K562 (cell line): Measurements from ENCODE around the gene MACROH2A2. TPM values are rescaled to one million over a fixed set of nuclear protein-coding genes. Genes with fewer than 3 reads are reported as not detected.

Source experiments
- ATAC-seq: fragments of 200-7000 bp; cut with Tn5 transposase; 3 replicates; pipeline ENCODE4 v1.9.1; 2020; ENCODE audit warnings: moderate library complexity
- BruUV-seq: library from RNA; stranded (reverse); fragments of 400-500 nt; replicated peaks from 2 replicates; lab custom pipeline; 2021; lab: Mats Ljungman, UMichigan
- CTCF ChIA-PET: fragments of 300-600 bp; formaldehyde crosslinking; extraction: SDS; loops from one replicate; lab custom pipeline; 2021; ENCODE audit warnings: low intra/inter-chr PET ratio; lab: Yijun Ruan, JAX
- POLR2A ChIA-PET: fragments of 300-600, 350-650 bp; sonication (Branson Sonifier 250); formaldehyde crosslinking; extraction: SDS; loops from one replicate; lab custom pipeline; 2021; ENCODE audit warnings: antibody characterized with exemption, inconsistent platforms; lab: Yijun Ruan, JAX
- DNase-seq, 4 experiments: peaks; one replicate each; pipeline versions ENCODE4 v3.0.0 to v3.0.0-alpha.2; 2011 to 2018; ENCODE audit warnings: low spot score in 3 of 4, mixed read lengths in 3 of 4; ENCODE audit errors: extremely low read depth in 1 of 4
- FAIRE-seq: peaks from 2 replicates; lab custom pipeline; 2011; peaks lifted over from hg19 to GRCh38; lab: Jason Lieb, UNC
- H2AFZ ChIP-seq: 2 replicates; pipeline ENCODE4 v1.6.0; 2011; ENCODE audit warnings: low read depth, low read length, control low read depth, inconsistent platforms
- H3K27ac ChIP-seq: fragments of 200-600 bp; 3 replicates; pipeline ENCODE4 v1.8.0; 2011; ENCODE audit warnings: low read depth, mild to moderate bottlenecking, control low read depth, inconsistent platforms, low read length, moderate library complexity, mixed read lengths; ENCODE audit errors: extremely low read depth
- H3K27me3 ChIP-seq, 2 experiments: fragments of 300-600 bp in 1 of 2; 2 replicates in 1 of 2; 3 replicates in 1 of 2; pipeline versions ENCODE4 v1.6.0 to v1.8.0; 2011; ENCODE audit warnings: inconsistent platforms in 2 of 2, low read length in 2 of 2, mild to moderate bottlenecking in 1 of 2, mixed read lengths in 1 of 2, moderate library complexity in 1 of 2; ENCODE audit not compliant: control insufficient read depth in 2 of 2, insufficient read depth in 2 of 2
- H3K36me3 ChIP-seq: fragments of 300-600 bp; 3 replicates; pipeline ENCODE4 v1.8.0; 2011; ENCODE audit warnings: mild to moderate bottlenecking, low read length, inconsistent platforms; ENCODE audit not compliant: control insufficient read depth, insufficient read depth
- H3K4me1 ChIP-seq, 2 experiments: fragments of 200-600 bp in 1 of 2; replicated peaks in 1 of 2; 2 replicates in 1 of 2; 3 replicates in 1 of 2; pipeline versions ENCODE4 v1.5.1 to v1.8.0; 2011; ENCODE audit warnings: inconsistent platforms in 2 of 2, low read length in 2 of 2, mild to moderate bottlenecking in 1 of 2, mixed read lengths in 1 of 2, moderate library complexity in 1 of 2; ENCODE audit not compliant: control insufficient read depth in 2 of 2, insufficient read depth in 2 of 2
- H3K4me2 ChIP-seq: 2 replicates; pipeline ENCODE4 v1.6.1; 2011; ENCODE audit warnings: low read length, control low read depth, inconsistent platforms, mixed read lengths; ENCODE audit not compliant: insufficient read depth
- H3K4me3 ChIP-seq: fragments of 200-600 bp; sonication (generic), shearing (Covaris generic); 2 replicates; pipeline ENCODE4 v1.5.1; 2016; ENCODE audit warnings: control low read depth, inconsistent platforms
- H3K79me2 ChIP-seq: fragments of 200-600 bp; 3 replicates; pipeline ENCODE4 v1.8.0; 2011; ENCODE audit warnings: low read length, inconsistent platforms; ENCODE audit not compliant: control insufficient read depth, insufficient read depth
- H3K9ac ChIP-seq, 2 experiments: 2 replicates each; pipeline versions ENCODE4 v1.6.0 to v1.6.1; 2011; ENCODE audit warnings: low read depth in 2 of 2, low read length in 2 of 2, control low read depth in 1 of 2, inconsistent platforms in 1 of 2, mild to moderate bottlenecking in 1 of 2, mixed read lengths in 1 of 2; ENCODE audit not compliant: insufficient read depth in 1 of 2
- H3K9me1 ChIP-seq: one replicate; pipeline ENCODE4 v1.6.0; 2011; ENCODE audit warnings: inconsistent platforms, mild to moderate bottlenecking, low read length, moderate library complexity; ENCODE audit not compliant: control insufficient read depth, insufficient read depth
- H3K9me3 ChIP-seq: replicated peaks from 2 replicates; pipeline ENCODE4 v1.5.1; 2011; ENCODE audit warnings: low read depth, low read length, inconsistent platforms; ENCODE audit not compliant: control insufficient read depth, insufficient read depth
- H4K20me1 ChIP-seq: replicated peaks from 2 replicates; pipeline ENCODE4 v1.6.1; 2011; ENCODE audit warnings: low read length, inconsistent platforms, mixed read lengths; ENCODE audit not compliant: control insufficient read depth, insufficient read depth
- ZNF407 ChIP-seq: fragments of 450-650 bp; IDR thresholded peaks from 2 replicates; pipeline ENCODE4 v1.6.1; 2016; ENCODE audit warnings: low read depth
- WGBS: fragments of 100-300 bp; shearing (Covaris generic); methylation state at CpG from one replicate; pipeline ENCODE4 v1.1.6; 2016; ENCODE audit warnings: low coverage, mixed read lengths; ENCODE audit not compliant: insufficient coverage; ENCODE audit errors: missing lambda C conversion rate; 5-methylcytosine and 5-hydroxymethylcytosine counted together
- in situ Hi-C: fragments of 300-500 bp; cut with MboI; formaldehyde crosslinking; loops from 4 replicates; pipeline ENCODE4 v1.15.0; 2018; ENCODE audit warnings: inconsistent platforms, mixed read lengths
- intact Hi-C: fragments of 100-400 bp; cut with micrococcal nuclease; formaldehyde crosslinking; loops from 2 replicates; pipeline ENCODE4 v1.14.2; 2022
- polyA plus RNA-seq, 8 experiments: library from polyadenylated mRNA; depleted of rRNA in 4 of 8; stranded (reverse) in 5 of 8; unstranded in 3 of 8; fragments of >200 nt; fragmentation: Nextera tagmentation in 2 of 8; fragmentation: Illumina TruSeq in 1 of 8; extraction: Ambion mirVana in 2 of 8; extraction: Trizol in 1 of 8; gene quantifications; 2 replicates each; pipeline versions ENCODE4 v1.2.1 to v1.2.3, GENCODE V29; 2011 to 2014; ENCODE audit warnings: inconsistent platforms in 1 of 8, missing spikeins in 1 of 8
- total RNA-seq, 7 experiments: library from RNA; depleted of rRNA in 6 of 7; stranded (reverse); fragments of >200 nt in 6 of 7; fragmentation: Illumina TruSeq in 2 of 7; extraction: Trizol in 2 of 7; gene quantifications; 2 replicates each; pipeline versions ENCODE4 v1.2.1 to v1.2.3, GENCODE V29; 2011 to 2021; ENCODE audit warnings: low replicate concordance in 1 of 7

MACROH2A2 gene
- total and polyA plus RNA-seq, 9 of the 15 experiments (the other 6 are each of a cell fraction or from before 2014, with no cell fraction given), result 0.07 TPM; not detected in 8

GRCh38 chr10:70032667-70033289, 19.9 kb upstream of the MACROH2A2 start:
- FAIRE-seq (no peak), DNase-seq (no peak), ATAC-seq (no peak)
- CTCF ChIA-PET, result no interaction called here
- Histone ChIP-seq H4K20me1 (no peaks in the 10 kb centered on the region), H3K9me1 (no peaks in the 10 kb centered on the region), H3K4me2 (no peak overlapping the region), H3K4me3 (no peak overlapping the region), H3K4me1 (no peaks in the 10 kb centered on the region), H2AFZ (no peak overlapping the region), H3K27me3 (no peaks in the 10 kb centered on the region), H3K79me2 (no peaks in the 10 kb centered on the region), H3K27ac (no peak overlapping the region), H3K9ac (no peak overlapping the region), H3K9me3 (no peaks in the 10 kb centered on the region), H3K36me3 (no peaks in the 10 kb centered on the region)
- in situ Hi-C loops, result no loop called here
- POLR2A ChIA-PET, result interaction anchor here (0.6 to 0.8 kb wide), 2 partner anchors 10 to 17 kb away, joined by 3 read pairs; no protein-coding TSS in a partner anchor
- WGBS, result 3% methylated on average over 5 of the region's 5 CpGs
- BruUV-seq, result no TSS peak
- TF ChIP-seq ZNF407, result no peak
- intact Hi-C loops, result no loop called here
